Chondrocyte (in vitro differentiated cells): ENCODE results near the gene TBC1D24. TPM values are rescaled to one million over a fixed set of nuclear protein-coding genes. Genes with fewer than 3 reads are reported as not detected.

ENCODE experiments used
- DNase-seq: peaks from one replicate; pipeline ENCODE4 v3.0.0; 2021; ENCODE audit warnings: mixed read lengths, low spot score
- H3K27ac Mint-ChIP-seq: one replicate; pipeline ENCODE4 v1.8.0; 2021; ENCODE audit warnings: mild to moderate bottlenecking, moderate library complexity, mixed read lengths; ENCODE audit not compliant: unreplicated experiment
- H3K27me3 Mint-ChIP-seq: 2 replicates; pipeline ENCODE4 v1.8.0; 2021; ENCODE audit warnings: low read depth, mixed read lengths
- H3K36me3 Mint-ChIP-seq: 2 replicates; pipeline ENCODE4 v1.8.0; 2021; ENCODE audit warnings: low read depth, mixed read lengths
- H3K4me1 Mint-ChIP-seq: 2 replicates; pipeline ENCODE4 v1.8.0; 2021; ENCODE audit warnings: low read depth, mild to moderate bottlenecking, mixed read lengths
- H3K4me3 Mint-ChIP-seq: one replicate; pipeline ENCODE4 v1.8.0; 2021; ENCODE audit warnings: mild to moderate bottlenecking, moderate library complexity, mixed read lengths; ENCODE audit not compliant: unreplicated experiment
- H3K9me3 Mint-ChIP-seq: 2 replicates; pipeline ENCODE4 v1.8.0; 2021; ENCODE audit warnings: low read depth, mixed read lengths
- CTCF ChIP-seq: fragments of 200-600 bp; sonication (generic); IDR thresholded peaks from 2 replicates; pipeline ENCODE4 v1.5.0; 2021; ENCODE audit warnings: antibody characterized with exemption, mild to moderate bottlenecking, moderate library complexity
- total RNA-seq: library from RNA; stranded (reverse); gene quantifications from 3 replicates; pipeline ENCODE4 v1.2.1, GENCODE V29; 2021

TBC1D24 gene
- total RNA-seq, 1 donor from 2014 or later: 17.9 TPM

DNA sequence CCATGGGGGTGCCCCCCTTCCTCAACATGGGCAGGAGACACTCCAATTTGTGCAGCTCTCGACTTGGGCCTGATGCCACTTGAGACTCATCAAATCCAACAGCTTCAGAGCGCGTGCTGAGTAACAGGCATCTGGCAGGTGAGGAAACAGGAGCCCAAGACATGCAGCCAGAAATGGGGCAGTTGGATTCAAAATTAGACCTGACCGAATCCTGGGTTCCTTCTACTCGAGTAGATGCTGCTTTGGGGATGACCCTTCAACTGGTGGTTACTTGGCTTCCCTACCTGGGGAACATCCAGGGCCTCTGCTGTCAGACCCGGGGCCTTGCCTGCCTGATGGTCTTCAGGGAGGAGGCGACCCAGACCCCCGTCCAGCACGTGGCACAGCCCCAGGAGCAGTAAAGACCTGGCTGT lies 4.3 kb upstream of the TBC1D24 start:
- no peak for DNase-seq
- H3K27ac Mint-ChIP-seq: peak overlapping the region; percentile 9
- H3K9me3 Mint-ChIP-seq: no peaks in the 10 kb centered on the region
- H3K36me3 Mint-ChIP-seq: no peaks in the 10 kb centered on the region
- H3K4me1 Mint-ChIP-seq: peaks cover 25% of the 10 kb centered on the region
- peak overlapping the region; percentile 2 for H3K4me3 Mint-ChIP-seq
- H3K27me3 Mint-ChIP-seq: no peaks in the 10 kb centered on the region
- no peak for TF ChIP-seq CTCF

DNA sequence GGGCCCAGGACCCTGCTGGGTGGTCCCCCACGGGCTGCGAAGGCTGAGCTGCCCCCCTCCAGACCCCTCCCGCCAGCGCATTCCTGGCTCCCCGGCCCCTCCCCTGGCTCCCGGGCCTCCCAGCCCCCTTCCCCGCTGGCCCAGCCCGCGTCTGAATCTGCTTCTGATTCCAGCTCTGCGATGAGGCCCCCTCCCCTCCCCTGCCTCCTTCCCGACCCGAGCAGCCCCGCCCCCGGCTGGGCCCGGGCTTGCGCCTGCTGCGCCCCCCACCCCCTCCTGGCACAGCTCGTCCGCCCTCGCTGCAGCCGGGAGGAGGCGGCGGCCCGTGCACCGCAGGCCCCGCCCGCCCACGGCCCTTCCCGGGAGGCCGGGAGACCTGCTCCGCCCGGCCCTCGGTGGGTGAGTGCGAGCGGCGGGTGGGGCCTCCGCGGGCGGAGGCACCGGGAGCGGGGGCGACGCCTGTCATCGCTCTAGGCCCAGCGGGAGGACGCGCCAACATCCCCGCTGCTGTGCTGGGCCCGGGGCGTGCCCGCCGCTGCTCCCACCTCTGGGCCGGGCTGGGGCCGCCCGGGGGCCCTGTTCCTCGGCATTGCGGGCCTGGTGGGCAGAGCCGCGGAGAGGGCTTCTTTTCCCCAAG lies 3.8 kb upstream of the TBC1D24 start, which contains the start of gene NTN3:
Gene NTN3, plus strand, starts transcription at position 282 of the 637 bp plus-strand sequence. CDS start 405 bp downstream, outside the sequence.
- DNase-seq: peak; percentile 85

GRCh38 chr16:2471653-2472487 lies 3.1 kb upstream of the TBC1D24 start:
- no peaks in the 10 kb centered on the region for H3K36me3 Mint-ChIP-seq
- no peaks in the 10 kb centered on the region for H3K9me3 Mint-ChIP-seq
- no peak overlapping the region for H3K27ac Mint-ChIP-seq
- peak; percentile 82 for DNase-seq
- peaks cover 31% of the 10 kb centered on the region for H3K4me1 Mint-ChIP-seq
- no peak for TF ChIP-seq CTCF
- no peak overlapping the region for H3K4me3 Mint-ChIP-seq
- H3K27me3 Mint-ChIP-seq: no peaks in the 10 kb centered on the region

More for the DNA sequence above, 3.8 kb upstream of the TBC1D24 start, which contains the start of gene NTN3:
- no peak for TF ChIP-seq CTCF
- Mint-ChIP-seq H3K4me3 (peak within 1 kb of the TSS; percentile 2), H3K27ac (peak within 1 kb of the TSS; percentile 9), H3K9me3 (no peaks in the 10 kb centered on the region), H3K36me3 (no peaks in the 10 kb centered on the region), H3K4me1 (peaks cover 30% of the 10 kb centered on the region), H3K27me3 (no peaks in the 10 kb centered on the region)

DNA sequence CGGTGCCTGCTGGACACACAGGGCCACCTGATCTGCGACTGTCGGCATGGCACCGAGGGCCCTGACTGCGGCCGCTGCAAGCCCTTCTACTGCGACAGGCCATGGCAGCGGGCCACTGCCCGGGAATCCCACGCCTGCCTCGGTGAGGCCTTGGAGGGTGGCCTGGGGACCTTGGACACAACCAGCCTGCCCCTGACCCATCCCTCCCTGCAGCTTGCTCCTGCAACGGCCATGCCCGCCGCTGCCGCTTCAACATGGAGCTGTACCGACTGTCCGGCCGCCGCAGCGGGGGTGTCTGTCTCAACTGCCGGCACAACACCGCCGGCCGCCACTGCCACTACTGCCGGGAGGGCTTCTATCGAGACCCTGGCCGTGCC lies 2.5 kb upstream of the TBC1D24 start:
- TF ChIP-seq CTCF: no peak
- Mint-ChIP-seq H3K4me3 (no peak overlapping the region), H3K9me3 (no peaks in the 10 kb centered on the region), H3K36me3 (no peaks in the 10 kb centered on the region), H3K27me3 (no peaks in the 10 kb centered on the region), H3K27ac (no peak overlapping the region), H3K4me1 (peaks cover 31% of the 10 kb centered on the region)
- DNase-seq: peak; percentile 90

- TF ChIP-seq CTCF: no peak
- DNase-seq: peak; percentile 88
- Mint-ChIP-seq H3K27me3 (no peaks in the 10 kb centered on the region), H3K4me3 (peak overlapping the region; percentile 60), H3K36me3 (no peaks in the 10 kb centered on the region), H3K27ac (no peak overlapping the region), H3K4me1 (peaks cover 36% of the 10 kb centered on the region), H3K9me3 (no peaks in the 10 kb centered on the region)
Observed at GRCh38 chr16:2472885-2473445, 2.0 kb upstream of the TBC1D24 start.
